ENCODE measurements around the gene GLDC. TPM values are rescaled to one million over a fixed set of nuclear protein-coding genes. Genes with fewer than 3 reads are reported as not detected.

The GLDC gene
- total RNA-seq, 4 donors from 2014 or later, result 0.42 to 6.4 (median 4.7) TPM; not detected in 1

- intact Hi-C loops (cut with DNase I; ENCODE audit: low total_unique reads), result loop anchor here (5.0 kb wide), 1 partner anchor 465 kb away; no protein-coding TSS in a partner anchor
- TF ChIP-seq CTCF (IDR thresholded peaks at IDR 0.05), result no peak
- no peak for TF ChIP-seq POLR2A (IDR thresholded peaks at IDR 0.05)
- H3K4me3 ChIP-seq (ENCODE audit: low read depth, poor library complexity, severe bottlenecking), result no peak overlapping the region
- DNase-seq (ENCODE audit: low spot score in 2 of 2), result no peak
- 71 to 82% methylated on average over 3 of the region's 3 CpGs for WGBS, 2 donors
Measured at GRCh38 chr9:6512085-6512657, 133.4 kb downstream of the GLDC start.

GRCh38 chr9:6506571-6506970, 139.0 kb downstream of the GLDC start:
- intact Hi-C loops (cut with DNase I; ENCODE audit: low total_unique reads), result no loop called here
- 70 to 83% methylated on average over 2 of the region's 2 CpGs for WGBS, 2 donors

GRCh38 chr9:6502399-6502798, 143.1 kb downstream of the GLDC start:
- 93 to 98% methylated on average over 3 of the region's 3 CpGs for WGBS, 2 donors
- intact Hi-C loops (cut with DNase I; ENCODE audit: low total_unique reads), result no loop called here
- no peak overlapping the region for H3K4me3 ChIP-seq (ENCODE audit: low read depth, poor library complexity, severe bottlenecking)
- TF ChIP-seq POLR2A (IDR thresholded peaks at IDR 0.05) (no peak), CTCF (IDR thresholded peaks at IDR 0.05) (no peak)
- DNase-seq (ENCODE audit: low spot score in 2 of 2), result no peak

More at GRCh38 chr9:6506571-6506970, 139.0 kb downstream of the GLDC start:
- TF ChIP-seq CTCF (IDR thresholded peaks at IDR 0.05) (no peak), POLR2A (IDR thresholded peaks at IDR 0.05) (no peak)
- DNase-seq (ENCODE audit: low spot score in 2 of 2), result no peak
- H3K4me3 ChIP-seq (ENCODE audit: low read depth, poor library complexity, severe bottlenecking), result no peak overlapping the region

GRCh38 chr9:6501526-6502210, 143.9 kb downstream of the GLDC start:
- no peak overlapping the region for H3K4me3 ChIP-seq (ENCODE audit: low read depth, poor library complexity, severe bottlenecking)
- TF ChIP-seq POLR2A (IDR thresholded peaks at IDR 0.05), result no peak
- no peak for TF ChIP-seq CTCF (IDR thresholded peaks at IDR 0.05)
- no peak for DNase-seq (ENCODE audit: low spot score in 2 of 2)
- intact Hi-C loops (cut with DNase I; ENCODE audit: low total_unique reads), result no loop called here
- WGBS, 2 donors, result 88 to 91% methylated on average over 2 of the region's 2 CpGs

- DNase-seq (ENCODE audit: low spot score in 2 of 2), result no peak
- TF ChIP-seq POLR2A (IDR thresholded peaks at IDR 0.05) (no peak), CTCF (IDR thresholded peaks at IDR 0.05) (no peak)
- H3K4me3 ChIP-seq (ENCODE audit: low read depth, poor library complexity, severe bottlenecking), result no peak overlapping the region
- WGBS, 2 donors, result 89 to 95% methylated on average over 1 of the region's 1 CpG
- intact Hi-C loops (cut with DNase I; ENCODE audit: low total_unique reads), result no loop called here
Measured at GRCh38 chr9:6498982-6499381, 146.5 kb downstream of the GLDC start.

Measured in lower leg skin (tissue), 4 donors.